DMS153 (cell line): Measurements from ENCODE around the gene TUBB2A.

Experiments used
- DNase-seq: peaks from one replicate; lab custom pipeline; 2025; lab: John Stamatoyannopoulos, UW

The TUBB2A gene

DNA sequence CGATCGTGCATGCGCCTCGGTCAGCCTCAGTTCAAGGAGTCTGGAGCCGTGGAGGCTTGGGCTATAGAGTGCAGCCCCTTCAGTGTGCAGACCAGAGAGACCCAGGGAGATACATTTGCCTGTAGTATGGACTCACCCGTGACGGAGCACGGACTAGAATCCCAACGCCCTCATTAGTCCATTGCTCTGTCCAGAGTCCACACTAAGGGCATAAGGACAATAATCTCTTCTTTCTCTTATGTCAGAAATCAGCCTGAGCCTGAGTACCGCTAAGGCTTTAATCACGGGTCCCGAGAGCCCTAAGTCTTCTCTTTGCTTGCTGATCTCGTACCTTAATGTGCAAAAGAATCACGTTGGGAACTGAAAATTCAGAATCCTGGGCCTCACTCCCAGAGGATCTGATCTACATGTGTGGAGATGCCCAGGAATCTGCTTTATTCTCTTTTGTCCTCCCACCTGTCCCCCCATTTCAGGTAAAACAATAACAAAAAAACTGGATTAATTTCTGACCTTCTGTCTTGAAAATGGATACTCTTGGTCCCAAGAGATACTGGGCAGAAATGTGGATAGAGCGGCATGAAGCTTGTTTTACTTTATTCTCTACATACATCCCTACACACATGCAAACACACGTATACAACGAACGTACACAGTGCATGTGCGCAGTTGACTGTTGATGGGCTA is 38.2 kb downstream of the TUBB2A start:
- no peak for DNase-seq

DNA sequence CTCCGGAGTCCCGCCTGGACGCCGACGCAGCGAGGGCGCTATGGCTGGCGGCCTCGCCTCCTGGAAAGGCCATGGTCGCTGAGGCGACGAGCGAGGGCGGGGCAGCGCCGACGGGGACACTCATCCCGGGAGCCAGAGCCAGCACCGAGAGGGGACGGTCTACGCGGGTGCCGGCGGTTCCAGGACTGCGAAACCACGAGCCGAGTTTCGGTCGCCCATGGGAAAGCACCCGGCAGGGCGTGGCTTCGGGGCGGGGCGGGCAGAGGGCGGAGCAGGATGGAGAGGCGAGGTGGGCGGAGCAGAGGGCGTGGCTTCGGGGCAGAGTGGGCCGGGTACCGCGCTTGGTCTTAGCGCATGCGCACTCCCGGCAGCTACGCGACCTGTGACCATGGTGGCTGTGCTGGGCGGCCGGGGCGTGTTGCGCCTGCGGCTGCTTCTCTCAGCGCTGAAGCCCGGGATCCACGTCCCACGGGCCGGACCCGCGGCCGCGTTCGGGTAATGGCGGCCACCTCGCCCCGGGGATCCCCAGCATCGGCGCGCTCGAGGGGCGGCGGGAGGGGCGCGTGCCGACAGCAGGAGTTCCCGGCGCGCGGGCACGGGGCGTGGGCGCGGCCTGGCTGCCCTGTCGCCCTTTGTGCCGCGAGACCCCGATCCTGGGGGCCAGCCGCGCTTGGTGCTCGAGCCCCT is 38.8 kb downstream of the TUBB2A start, which contains the start of gene BPHL:
TSS of gene BPHL (plus strand) at position 359 of the 687 bp plus-strand sequence. CDS start at position 389, 30 bp downstream.
- DNase-seq = peak; percentile 66

- no peak for DNase-seq
Measured at GRCh38 chr6:3117912-3118352, 39.4 kb downstream of the TUBB2A start.

GRCh38 chr6:3114377-3114776 is 43.0 kb downstream of the TUBB2A start:
- DNase-seq = no peak

DNA sequence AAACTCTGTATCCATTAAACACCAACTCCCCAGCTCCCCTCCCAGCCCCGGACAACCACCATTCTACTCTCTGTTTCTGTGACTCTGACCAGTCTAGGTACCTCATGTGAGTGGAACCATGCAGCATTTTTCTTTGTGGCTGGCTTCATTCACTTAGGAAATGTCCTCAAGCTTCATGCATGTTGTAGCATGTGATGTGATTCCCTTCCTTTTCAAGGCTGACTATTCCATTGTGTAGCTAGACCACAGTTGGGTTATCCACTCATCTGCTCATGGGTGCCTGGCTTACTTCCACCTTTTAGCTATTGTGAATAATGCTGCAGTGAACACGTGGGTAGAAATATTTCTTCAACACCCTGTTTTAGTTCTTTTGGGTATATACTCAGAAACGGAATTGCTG is 47.6 kb downstream of the TUBB2A start:
- no peak for DNase-seq

DNA sequence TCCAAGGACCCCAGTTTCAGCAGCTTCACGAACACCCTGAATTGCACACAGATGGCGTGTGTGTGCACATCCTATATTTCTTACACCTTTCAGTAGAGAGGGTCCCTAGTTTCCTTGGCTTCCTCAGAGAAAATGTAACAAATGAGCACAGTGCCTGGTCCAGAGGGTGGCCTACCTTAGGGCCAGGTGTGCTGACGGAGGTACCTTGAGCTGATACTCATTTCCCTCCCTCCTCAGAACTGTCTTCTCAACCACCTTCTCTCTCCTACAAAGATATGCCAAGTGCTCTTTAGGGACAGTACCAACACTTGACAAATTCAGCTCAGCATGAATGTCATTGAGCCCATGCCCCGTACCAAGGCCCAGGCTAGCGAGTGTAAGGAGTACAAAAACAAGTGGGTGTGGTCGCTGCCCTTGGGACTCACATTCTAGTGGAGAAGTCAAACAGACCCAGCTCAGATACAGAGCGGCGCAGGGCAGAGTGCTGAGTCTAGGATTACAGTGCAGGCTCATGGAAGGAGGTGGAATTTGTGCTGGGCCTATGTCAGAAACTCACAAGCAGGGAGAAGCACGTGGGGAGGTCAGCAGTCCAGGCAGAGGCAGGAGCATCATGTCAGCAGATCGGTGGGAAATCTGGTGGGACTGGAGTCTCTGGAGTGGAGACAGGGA is 48.5 kb downstream of the TUBB2A start:
- no peak for DNase-seq
